HG03457 (cell line): ENCODE measurements around the gene PLBD2.
A peak's percentile ranks its signal among the peaks of the same experiment; 100 is the strongest.
"Not testable (repeated sequence)": the region's sequence is repeated elsewhere in the genome, so short reads cannot be mapped to it uniquely, and the experiment has no call there.

Experiments used
- ATAC-seq: cut with Tn5 transposase; IDR thresholded peaks from one replicate; pipeline ENCODE4 v1.9.1; 2021; ENCODE audit warnings: moderate number of reproducible peaks; ENCODE audit not compliant: unreplicated experiment

Gene PLBD2

GRCh38 chr12:113333877-113334785, 24.3 kb upstream of the PLBD2 start:
- no peak for ATAC-seq

- ATAC-seq: peak; percentile 87
Observed at GRCh38 chr12:113334786-113335539, 23.4 kb upstream of the PLBD2 start, which contains the start of gene SLC8B1. Gene SLC8B1, minus strand, starts transcription at chr12:113335109. Its CDS starts 2,231 bp downstream, at chr12:113332878.

- no peak for ATAC-seq
Observed at GRCh38 chr12:113339540-113339939, 18.8 kb upstream of the PLBD2 start.

- ATAC-seq: no peak
Observed at GRCh38 chr12:113340061-113340460, 18.3 kb upstream of the PLBD2 start.

GRCh38 chr12:113341535-113341934, 16.9 kb upstream of the PLBD2 start:
- ATAC-seq: no peak

GRCh38 chr12:113345318-113345717, 13.1 kb upstream of the PLBD2 start:
- ATAC-seq: no peak

GRCh38 chr12:113346353-113346752, 12.0 kb upstream of the PLBD2 start:
- ATAC-seq: no peak

GRCh38 chr12:113347107-113347506, 11.3 kb upstream of the PLBD2 start:
- no peak for ATAC-seq

GRCh38 chr12:113347892-113348291, 10.5 kb upstream of the PLBD2 start:
- ATAC-seq: no peak

GRCh38 chr12:113348849-113349536, 9.4 kb upstream of the PLBD2 start:
- ATAC-seq: no peak

GRCh38 chr12:113351089-113351488, 7.3 kb upstream of the PLBD2 start:
- ATAC-seq: no peak

GRCh38 chr12:113354192-113354591, 4.2 kb upstream of the PLBD2 start:
- not testable (repeated sequence) for ATAC-seq

GRCh38 chr12:113359133-113359938, 949 bp downstream of the PLBD2 start:
- no peak for ATAC-seq

- no peak for ATAC-seq
Observed at GRCh38 chr12:113359939-113360748, 1.8 kb downstream of the PLBD2 start.

- ATAC-seq: no peak
Observed at GRCh38 chr12:113361574-113362370, 3.4 kb downstream of the PLBD2 start.

GRCh38 chr12:113364698-113365097, 6.3 kb downstream of the PLBD2 start:
- ATAC-seq: no peak

GRCh38 chr12:113365639-113366395, 7.4 kb downstream of the PLBD2 start:
- no peak for ATAC-seq

- no peak for ATAC-seq
Observed at GRCh38 chr12:113366827-113367226, 8.4 kb downstream of the PLBD2 start.
